HEK293T (cell line): ENCODE results near the gene DUSP6.

Experiments used
- CTCF ChIA-PET: fragments of 350-600 bp; formaldehyde crosslinking; extraction: SDS; loops from one replicate; lab custom pipeline; 2021; ENCODE audit warnings: antibody characterized with exemption, inconsistent platforms; lab: Yijun Ruan, JAX
- POLR2A ChIA-PET: fragments of 350-600 bp; formaldehyde crosslinking; extraction: SDS; loops from one replicate; lab custom pipeline; 2020; ENCODE audit warnings: antibody characterized with exemption, inconsistent platforms; lab: Yijun Ruan, JAX
- DNase-seq: peaks from one replicate; pipeline ENCODE4 v3.0.0; 2012; ENCODE audit warnings: mixed read lengths; ENCODE audit errors: extremely low spot score
- ARNT ChIP-seq: fragments of 450-650 bp; IDR thresholded peaks from 2 replicates; pipeline ENCODE4 v1.6.1; 2017; ENCODE audit warnings: mild to moderate bottlenecking
- BHLHE40 ChIP-seq: fragments of 450-650 bp; IDR thresholded peaks from 2 replicates; pipeline ENCODE4 v1.6.1; 2016; ENCODE audit warnings: mild to moderate bottlenecking, moderate library complexity, borderline replicate concordance
- CTBP1 ChIP-seq: fragments of 450-650 bp; IDR thresholded peaks from 2 replicates; pipeline ENCODE4 v1.6.1; 2016; ENCODE audit warnings: borderline replicate concordance
- ELF4 ChIP-seq: fragments of 450-650 bp; IDR thresholded peaks from 2 replicates; pipeline ENCODE4 v1.6.1; 2017; ENCODE audit warnings: antibody characterized with exemption
- FOXA1 ChIP-seq: fragments of 450-650 bp; IDR thresholded peaks from 2 replicates; pipeline ENCODE4 v1.6.1; 2016; ENCODE audit warnings: mild to moderate bottlenecking
- FOXK2 ChIP-seq: fragments of 450-650 bp; IDR thresholded peaks from 2 replicates; pipeline ENCODE4 v1.6.1; 2016; ENCODE audit warnings: mild to moderate bottlenecking
- FOXM1 ChIP-seq: fragments of 450-650 bp; IDR thresholded peaks from 2 replicates; pipeline ENCODE4 v1.6.1; 2017; ENCODE audit warnings: mild to moderate bottlenecking, borderline replicate concordance
- HDGF ChIP-seq: fragments of 450-650 bp; IDR thresholded peaks from 2 replicates; pipeline ENCODE4 v1.6.1; 2017; ENCODE audit warnings: antibody characterized with exemption, borderline replicate concordance
- L3MBTL2 ChIP-seq: fragments of 450-650 bp; conservative IDR thresholded peaks from 2 replicates; pipeline ENCODE4 v1.6.1; 2016; ENCODE audit warnings: mild to moderate bottlenecking
- LEF1 ChIP-seq: fragments of 450-650 bp; IDR thresholded peaks from 2 replicates; pipeline ENCODE4 v1.6.1; 2017; ENCODE audit warnings: mild to moderate bottlenecking, borderline replicate concordance
- NFRKB ChIP-seq: fragments of 450-650 bp; IDR thresholded peaks from 2 replicates; pipeline ENCODE4 v1.6.1; 2016; ENCODE audit warnings: mild to moderate bottlenecking, moderate library complexity
- SP1 ChIP-seq: fragments of 450-650 bp; IDR thresholded peaks from 2 replicates; pipeline ENCODE4 v1.6.1; 2017
- SUZ12 ChIP-seq: fragments of 450-650 bp; IDR thresholded peaks from 2 replicates; pipeline ENCODE4 v1.6.1; 2016; ENCODE audit warnings: mild to moderate bottlenecking
- TARDBP ChIP-seq: fragments of 450-650 bp; IDR thresholded peaks from 2 replicates; pipeline ENCODE4 v1.6.1; 2016
- ZNF384 ChIP-seq: fragments of 450-650 bp; IDR thresholded peaks from 2 replicates; pipeline ENCODE4 v1.6.1; 2016
- TF ChIP-seq, protein P1 (sequence below): fragments of 450-650 bp; IDR thresholded peaks from 2 replicates; pipeline ENCODE4 v1.6.1; 2016

The DUSP6 gene

DNA sequence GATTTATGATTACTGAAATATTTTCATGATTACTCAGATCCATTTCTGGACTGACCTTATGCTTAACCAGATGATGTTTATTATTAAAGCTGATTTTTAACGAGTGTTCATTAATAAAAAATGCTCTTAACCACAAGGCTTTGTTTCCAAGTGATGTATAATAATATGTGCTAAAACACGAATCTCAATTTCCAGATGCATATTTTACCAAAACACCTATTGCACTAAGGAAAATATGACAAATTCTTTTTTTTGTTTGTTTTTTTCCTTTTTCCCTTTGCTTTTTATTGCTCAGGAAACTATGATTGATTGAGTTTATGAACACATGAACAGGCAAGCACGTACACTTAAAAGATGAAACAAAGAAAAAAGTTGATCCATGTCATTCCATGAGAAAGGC, 16.9 kb upstream of the DUSP6 start:
- TF ChIP-seq FOXK2 = no peak
- no peak for TF ChIP-seq L3MBTL2
- no peak for TF ChIP-seq SUZ12
- TF ChIP-seq TARDBP = no peak
- TF ChIP-seq LEF1 = no peak
- no peak for TF ChIP-seq HDGF
- TF ChIP-seq, protein P1, sequence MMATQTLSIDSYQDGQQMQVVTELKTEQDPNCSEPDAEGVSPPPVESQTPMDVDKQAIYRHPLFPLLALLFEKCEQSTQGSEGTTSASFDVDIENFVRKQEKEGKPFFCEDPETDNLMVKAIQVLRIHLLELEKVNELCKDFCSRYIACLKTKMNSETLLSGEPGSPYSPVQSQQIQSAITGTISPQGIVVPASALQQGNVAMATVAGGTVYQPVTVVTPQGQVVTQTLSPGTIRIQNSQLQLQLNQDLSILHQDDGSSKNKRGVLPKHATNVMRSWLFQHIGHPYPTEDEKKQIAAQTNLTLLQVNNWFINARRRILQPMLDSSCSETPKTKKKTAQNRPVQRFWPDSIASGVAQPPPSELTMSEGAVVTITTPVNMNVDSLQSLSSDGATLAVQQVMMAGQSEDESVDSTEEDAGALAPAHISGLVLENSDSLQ = no peak
- TF ChIP-seq ELF4 = no peak
- TF ChIP-seq ZNF384 = no peak
- no peak for TF ChIP-seq BHLHE40
- TF ChIP-seq FOXM1 = no peak
- POLR2A ChIA-PET = no interaction called here

GRCh38 chr12:89368391-89368790, 16.1 kb upstream of the DUSP6 start:
- no peak for DNase-seq
- ChIA-PET CTCF (no interaction called here), POLR2A (no interaction called here)
- TF ChIP-seq FOXA1 (no peak), ELF4 (no peak), BHLHE40 (no peak), TARDBP (no peak), FOXK2 (no peak), L3MBTL2 (no peak), NFRKB (no peak), LEF1 (no peak), CTBP1 (no peak), SUZ12 (no peak), ARNT (no peak), HDGF (no peak)
- TF ChIP-seq, protein P1 = no peak

More for the DNA sequence above, 16.9 kb upstream of the DUSP6 start:
- CTCF ChIA-PET = no interaction called here
- no peak for DNase-seq

DNA sequence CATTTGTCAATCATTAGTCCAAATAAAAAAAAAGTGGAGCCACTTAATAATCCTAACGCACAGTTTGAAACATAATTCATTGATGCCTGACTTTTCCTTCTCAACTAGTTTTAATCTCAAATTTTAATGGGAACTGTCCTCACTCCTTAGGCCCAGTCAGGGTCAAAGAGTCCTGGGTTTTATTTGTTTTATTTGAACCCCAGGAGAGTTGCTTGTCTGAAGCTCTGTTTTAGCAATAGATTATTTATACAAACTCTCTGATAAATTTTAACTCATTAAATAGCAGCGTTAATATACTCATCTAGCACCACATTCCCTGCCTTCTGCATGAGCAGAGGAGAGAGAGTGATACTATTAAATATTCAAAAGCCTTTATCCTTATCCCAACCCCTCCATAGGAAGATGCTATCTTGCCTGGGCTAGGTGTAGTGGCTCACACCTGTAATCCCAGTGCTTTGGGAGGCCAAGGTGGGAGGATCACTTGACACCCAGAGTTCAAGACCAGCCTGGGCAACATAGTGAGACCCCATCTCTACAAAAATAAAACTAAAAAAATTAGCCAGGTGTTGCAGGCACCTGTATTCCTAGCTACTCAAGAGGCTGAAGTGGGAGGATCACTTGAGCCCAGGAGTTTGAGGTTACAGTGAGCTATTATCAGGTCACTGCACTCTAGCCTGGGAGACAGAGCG, 14.5 kb upstream of the DUSP6 start:
- CTCF ChIA-PET = no interaction called here
- no peak for DNase-seq
- POLR2A ChIA-PET = no interaction called here
- TF ChIP-seq SUZ12 (no peak), FOXM1 (no peak)

DNA sequence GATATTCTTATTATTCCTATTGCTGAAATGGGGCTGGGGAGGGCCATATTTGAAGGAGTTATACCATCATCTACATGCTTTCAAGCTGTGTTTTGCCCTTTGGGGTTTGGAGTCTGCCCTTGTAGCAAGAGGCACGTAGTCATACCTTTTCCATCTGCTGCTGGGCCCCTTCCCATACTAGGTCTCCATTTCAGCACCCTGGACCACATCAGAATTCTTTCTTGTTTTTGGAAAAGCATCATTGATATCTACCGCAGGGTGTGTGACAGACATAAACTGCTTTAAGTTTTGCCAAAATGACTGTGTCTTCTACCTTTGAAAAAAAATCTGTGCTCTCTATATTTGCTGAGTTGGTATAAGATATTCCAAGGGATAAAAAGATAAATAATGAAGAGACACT, 12.3 kb upstream of the DUSP6 start:
- no peak for TF ChIP-seq NFRKB
- no peak for TF ChIP-seq TARDBP
- TF ChIP-seq FOXM1 = no peak
- no peak for TF ChIP-seq FOXA1
- TF ChIP-seq CTBP1 = no peak
- TF ChIP-seq, protein P1 = no peak
- no peak for TF ChIP-seq ELF4
- no peak for TF ChIP-seq BHLHE40
- TF ChIP-seq FOXK2 = no peak
- no peak for TF ChIP-seq HDGF
- TF ChIP-seq ZNF384 = no peak
- TF ChIP-seq L3MBTL2 = no peak
- no peak for TF ChIP-seq ARNT
- no peak for TF ChIP-seq SP1
- TF ChIP-seq SUZ12 = no peak
- no peak for TF ChIP-seq LEF1
- ChIA-PET POLR2A (no interaction called here), CTCF (no interaction called here)
- DNase-seq = no peak

- POLR2A ChIA-PET = interaction anchor here (1.0 kb wide), 1 partner anchor 10 kb away, joined by 3 read pairs; no protein-coding TSS in a partner anchor
- CTCF ChIA-PET = no interaction called here
- no peak for DNase-seq
- TF ChIP-seq HDGF (no peak), LEF1 (no peak), ARNT (no peak), FOXA1 (no peak), FOXK2 (no peak), ZNF384 (no peak), SUZ12 (no peak), NFRKB (no peak), SP1 (no peak), FOXM1 (no peak), BHLHE40 (no peak), CTBP1 (no peak), ELF4 (no peak), L3MBTL2 (no peak)
- TF ChIP-seq, protein P1 = no peak
Observed at GRCh38 chr12:89364058-89364457, 11.8 kb upstream of the DUSP6 start.
